ENCODE results near the gene NDUFAF8. TPM values are rescaled to one million over a fixed set of nuclear protein-coding genes. Genes with fewer than 3 reads are reported as not detected.
A peak's percentile ranks its signal among the peaks of the same experiment; 100 is the strongest.
"Not testable (repeated sequence)": the region's sequence is repeated elsewhere in the genome, so short reads cannot be mapped to it uniquely, and the experiment has no call there.

Gene NDUFAF8
- total RNA-seq, 1 donor from 2014 or later: 15.7 TPM

- H3K4me3 ChIP-seq (ENCODE audit: low read length in 3 of 3): peak overlapping the region; percentile 73 to 78 (median 77)
- peaks cover 0 to 2% (median 0%) of the 10 kb centered on the region in 3 donors for H3K36me3 ChIP-seq (ENCODE audit: control insufficient read depth in 3 of 3, insufficient read depth in 3 of 3, low read length in 3 of 3)
- H3K4me1 ChIP-seq (ENCODE audit: control insufficient read depth in 3 of 3, insufficient read depth in 3 of 3, low read length in 3 of 3): peaks cover 13 to 19% (median 15%) of the 10 kb centered on the region in 3 donors
- no peaks in the 10 kb centered on the region for H3K27me3 ChIP-seq (ENCODE audit: control insufficient read depth in 3 of 3, insufficient read depth in 3 of 3, low read length in 3 of 3)
- no peaks in the 10 kb centered on the region for H3K9me3 ChIP-seq (ENCODE audit: control insufficient read depth in 3 of 3, low read length in 3 of 3)
- H3K9ac ChIP-seq (ENCODE audit: low read depth in 1 of 3, low read length in 3 of 3): peak overlapping the region in 2 of 3 donors; percentile 62 to 79
- H3K27ac ChIP-seq (ENCODE audit: low read depth, low read length): no peak overlapping the region
Observed at GRCh38 chr17:81222620-81222905, 16.6 kb upstream of the NDUFAF8 start.

- Histone ChIP-seq H3K27ac (ENCODE audit: low read depth, low read length) (peak within 1 kb of the TSS; percentile 3), H3K36me3 (ENCODE audit: control insufficient read depth in 3 of 3, insufficient read depth in 3 of 3, low read length in 3 of 3) (peaks cover 0 to 2% (median 0%) of the 10 kb centered on the region in 3 donors), H3K9ac (ENCODE audit: low read depth in 1 of 3, low read length in 3 of 3) (peak within 1 kb of the TSS; percentile 43 to 79 (median 62)), H3K4me1 (ENCODE audit: control insufficient read depth in 3 of 3, insufficient read depth in 3 of 3, low read length in 3 of 3) (peaks cover 13 to 19% (median 15%) of the 10 kb centered on the region in 3 donors), H3K4me3 (ENCODE audit: low read length in 3 of 3) (peak within 1 kb of the TSS; percentile 73 to 78 (median 77)), H3K27me3 (ENCODE audit: control insufficient read depth in 3 of 3, insufficient read depth in 3 of 3, low read length in 3 of 3) (no peaks in the 10 kb centered on the region), H3K9me3 (ENCODE audit: control insufficient read depth in 3 of 3, low read length in 3 of 3) (no peaks in the 10 kb centered on the region)
Observed at GRCh38 chr17:81222906-81223761, 16.0 kb upstream of the NDUFAF8 start, which contains the start of gene CEP131. Gene CEP131, minus strand, starts transcription at chr17:81222965. Its CDS starts 2,909 bp downstream, at chr17:81220056.

- Histone ChIP-seq H3K4me1 (ENCODE audit: control insufficient read depth in 3 of 3, insufficient read depth in 3 of 3, low read length in 3 of 3) (peaks cover 13 to 19% (median 15%) of the 10 kb centered on the region in 3 donors), H3K9ac (ENCODE audit: low read depth in 1 of 3, low read length in 3 of 3) (peak overlapping the region in 1 of 3 donors; percentile 57), H3K27ac (ENCODE audit: low read depth, low read length) (peak overlapping the region; percentile 3), H3K36me3 (ENCODE audit: control insufficient read depth in 3 of 3, insufficient read depth in 3 of 3, low read length in 3 of 3) (peaks cover 3 to 4% (median 4%) of the 10 kb centered on the region in 3 donors), H3K9me3 (ENCODE audit: control insufficient read depth in 3 of 3, low read length in 3 of 3) (no peaks in the 10 kb centered on the region), H3K4me3 (ENCODE audit: low read length in 3 of 3) (peak overlapping the region in 1 of 3 donors; percentile 24), H3K27me3 (ENCODE audit: control insufficient read depth in 3 of 3, insufficient read depth in 3 of 3, low read length in 3 of 3) (no peaks in the 10 kb centered on the region)
Observed at GRCh38 chr17:81223762-81224130, 15.4 kb upstream of the NDUFAF8 start.

- not testable (repeated sequence) for H3K4me1 ChIP-seq (ENCODE audit: control insufficient read depth in 3 of 3, insufficient read depth in 3 of 3, low read length in 3 of 3); H3K9me3 ChIP-seq (ENCODE audit: control insufficient read depth in 3 of 3, low read length in 3 of 3); H3K27ac ChIP-seq (ENCODE audit: low read depth, low read length); H3K4me3 ChIP-seq (ENCODE audit: low read length in 3 of 3); H3K9ac ChIP-seq (ENCODE audit: low read depth in 1 of 3, low read length in 3 of 3); H3K27me3 ChIP-seq (ENCODE audit: control insufficient read depth in 3 of 3, insufficient read depth in 3 of 3, low read length in 3 of 3)
- peaks cover 23 to 28% (median 26%) of the 10 kb centered on the region in 3 donors for H3K36me3 ChIP-seq (ENCODE audit: control insufficient read depth in 3 of 3, insufficient read depth in 3 of 3, low read length in 3 of 3)
Observed at GRCh38 chr17:81227630-81228029, 11.5 kb upstream of the NDUFAF8 start.

- no peak overlapping the region for H3K9ac ChIP-seq (ENCODE audit: low read depth in 1 of 3, low read length in 3 of 3)
- no peaks in the 10 kb centered on the region for H3K27me3 ChIP-seq (ENCODE audit: control insufficient read depth in 3 of 3, insufficient read depth in 3 of 3, low read length in 3 of 3)
- peaks cover 0 to 3% (median 0%) of the 10 kb centered on the region in 3 donors for H3K4me1 ChIP-seq (ENCODE audit: control insufficient read depth in 3 of 3, insufficient read depth in 3 of 3, low read length in 3 of 3)
- no peak overlapping the region for H3K27ac ChIP-seq (ENCODE audit: low read depth, low read length)
- H3K4me3 ChIP-seq (ENCODE audit: low read length in 3 of 3): no peak overlapping the region
- no peaks in the 10 kb centered on the region for H3K9me3 ChIP-seq (ENCODE audit: control insufficient read depth in 3 of 3, low read length in 3 of 3)
- H3K36me3 ChIP-seq (ENCODE audit: control insufficient read depth in 3 of 3, insufficient read depth in 3 of 3, low read length in 3 of 3): peaks cover 28 to 30% (median 28%) of the 10 kb centered on the region in 3 donors
Observed at GRCh38 chr17:81228420-81228819, 10.7 kb upstream of the NDUFAF8 start.

- H3K27ac ChIP-seq (ENCODE audit: low read depth, low read length): no peak overlapping the region
- peaks cover 28 to 30% (median 28%) of the 10 kb centered on the region in 3 donors for H3K36me3 ChIP-seq (ENCODE audit: control insufficient read depth in 3 of 3, insufficient read depth in 3 of 3, low read length in 3 of 3)
- H3K4me1 ChIP-seq (ENCODE audit: control insufficient read depth in 3 of 3, insufficient read depth in 3 of 3, low read length in 3 of 3): no peaks in the 10 kb centered on the region
- no peak overlapping the region for H3K9ac ChIP-seq (ENCODE audit: low read depth in 1 of 3, low read length in 3 of 3)
- no peak overlapping the region for H3K4me3 ChIP-seq (ENCODE audit: low read length in 3 of 3)
- no peaks in the 10 kb centered on the region for H3K9me3 ChIP-seq (ENCODE audit: control insufficient read depth in 3 of 3, low read length in 3 of 3)
- no peaks in the 10 kb centered on the region for H3K27me3 ChIP-seq (ENCODE audit: control insufficient read depth in 3 of 3, insufficient read depth in 3 of 3, low read length in 3 of 3)
Observed at GRCh38 chr17:81228834-81229665, 10.1 kb upstream of the NDUFAF8 start.

- Histone ChIP-seq H3K4me1 (ENCODE audit: control insufficient read depth in 3 of 3, insufficient read depth in 3 of 3, low read length in 3 of 3) (no peaks in the 10 kb centered on the region), H3K27ac (ENCODE audit: low read depth, low read length) (no peak overlapping the region), H3K4me3 (ENCODE audit: low read length in 3 of 3) (no peak overlapping the region), H3K9me3 (ENCODE audit: control insufficient read depth in 3 of 3, low read length in 3 of 3) (no peaks in the 10 kb centered on the region), H3K9ac (ENCODE audit: low read depth in 1 of 3, low read length in 3 of 3) (no peak overlapping the region), H3K27me3 (ENCODE audit: control insufficient read depth in 3 of 3, insufficient read depth in 3 of 3, low read length in 3 of 3) (no peaks in the 10 kb centered on the region), H3K36me3 (ENCODE audit: control insufficient read depth in 3 of 3, insufficient read depth in 3 of 3, low read length in 3 of 3) (peaks cover 28 to 30% (median 28%) of the 10 kb centered on the region in 3 donors)
Observed at GRCh38 chr17:81229666-81229920, 9.5 kb upstream of the NDUFAF8 start.

GRCh38 chr17:81230043-81230820, 8.9 kb upstream of the NDUFAF8 start:
- peaks cover 28 to 30% (median 28%) of the 10 kb centered on the region in 3 donors for H3K36me3 ChIP-seq (ENCODE audit: control insufficient read depth in 3 of 3, insufficient read depth in 3 of 3, low read length in 3 of 3)
- H3K27me3 ChIP-seq (ENCODE audit: control insufficient read depth in 3 of 3, insufficient read depth in 3 of 3, low read length in 3 of 3): no peaks in the 10 kb centered on the region
- H3K9ac ChIP-seq (ENCODE audit: low read depth in 1 of 3, low read length in 3 of 3): no peak overlapping the region
- H3K4me3 ChIP-seq (ENCODE audit: low read length in 3 of 3): no peak overlapping the region
- no peak overlapping the region for H3K27ac ChIP-seq (ENCODE audit: low read depth, low read length)
- no peaks in the 10 kb centered on the region for H3K9me3 ChIP-seq (ENCODE audit: control insufficient read depth in 3 of 3, low read length in 3 of 3)
- no peaks in the 10 kb centered on the region for H3K4me1 ChIP-seq (ENCODE audit: control insufficient read depth in 3 of 3, insufficient read depth in 3 of 3, low read length in 3 of 3)

GRCh38 chr17:81231121-81231645, 7.9 kb upstream of the NDUFAF8 start:
- Histone ChIP-seq H3K27ac (ENCODE audit: low read depth, low read length) (no peak overlapping the region), H3K36me3 (ENCODE audit: control insufficient read depth in 3 of 3, insufficient read depth in 3 of 3, low read length in 3 of 3) (peaks cover 30 to 33% (median 32%) of the 10 kb centered on the region in 3 donors)

More at GRCh38 chr17:81231121-81231645, 7.9 kb upstream of the NDUFAF8 start:
- H3K27me3 ChIP-seq (ENCODE audit: control insufficient read depth in 3 of 3, insufficient read depth in 3 of 3, low read length in 3 of 3): no peaks in the 10 kb centered on the region
- no peak overlapping the region for H3K4me3 ChIP-seq (ENCODE audit: low read length in 3 of 3)
- H3K9me3 ChIP-seq (ENCODE audit: control insufficient read depth in 3 of 3, low read length in 3 of 3): no peaks in the 10 kb centered on the region
- no peak overlapping the region for H3K9ac ChIP-seq (ENCODE audit: low read depth in 1 of 3, low read length in 3 of 3)
- no peaks in the 10 kb centered on the region for H3K4me1 ChIP-seq (ENCODE audit: control insufficient read depth in 3 of 3, insufficient read depth in 3 of 3, low read length in 3 of 3)
